HepG2 (cell line): ENCODE measurements around the gene AHCYL2. TPM values are rescaled to one million over a fixed set of nuclear protein-coding genes. Genes with fewer than 3 reads are reported as not detected.
A peak's percentile ranks its signal among the peaks of the same experiment; 100 is the strongest.

Experiments used
- ATAC-seq: fragments of 200-7000 bp; cut with Tn5 transposase; 3 replicates; pipeline ENCODE4 v1.9.1; 2020; ENCODE audit warnings: mild to moderate bottlenecking, moderate library complexity
- BruUV-seq: library from RNA; stranded (reverse); fragments of 400-500 nt; replicated peaks from 2 replicates; lab custom pipeline; 2021; lab: Mats Ljungman, UMichigan
- CTCF ChIA-PET: fragments of 300-600 bp; formaldehyde crosslinking; extraction: SDS; loops from one replicate; lab custom pipeline; 2021; ENCODE audit warnings: low total read pairs, inconsistent platforms, low intra/inter-chr PET ratio; lab: Yijun Ruan, JAX
- POLR2A ChIA-PET: fragments of 350-600 bp; sonication (Branson Sonifier 250); formaldehyde crosslinking; loops from one replicate; lab custom pipeline; 2020; ENCODE audit warnings: antibody characterized with exemption, inconsistent platforms; lab: Yijun Ruan, JAX
- DNase-seq: peaks from one replicate; pipeline ENCODE4 v3.0.0-alpha.2; 2015; ENCODE audit warnings: low spot score
- FAIRE-seq: peaks from 3 replicates; lab custom pipeline; 2011; peaks lifted over from hg19 to GRCh38; lab: Jason Lieb, UNC
- H2AFZ ChIP-seq: one replicate; pipeline ENCODE4 v1.6.1; 2011; ENCODE audit warnings: low read length, inconsistent platforms
- H3K27ac ChIP-seq: fragments of 300-600 bp; 3 replicates; pipeline ENCODE4 v1.8.0; 2011; ENCODE audit warnings: mixed run types, mild to moderate bottlenecking, mixed read lengths, low read length, inconsistent platforms; ENCODE audit not compliant: insufficient read depth; ENCODE audit errors: extremely low read length
- H3K27me3 ChIP-seq, 2 experiments: fragments of 200-600 bp in 1 of 2; 2 replicates in 1 of 2; 3 replicates in 1 of 2; pipeline versions ENCODE4 v1.6.0 to v1.8.0; 2011; ENCODE audit warnings: low read length in 2 of 2, mild to moderate bottlenecking in 2 of 2, moderate library complexity in 2 of 2, inconsistent platforms in 1 of 2; ENCODE audit not compliant: insufficient read depth in 2 of 2, control insufficient read depth in 1 of 2
- H3K36me3 ChIP-seq, 2 experiments: fragments of 200-600 bp in 1 of 2; replicated peaks in 1 of 2; 2 replicates in 1 of 2; 3 replicates in 1 of 2; pipeline versions ENCODE4 v1.5.1 to v1.8.0; 2011; ENCODE audit warnings: low read length in 2 of 2, inconsistent platforms in 1 of 2; ENCODE audit not compliant: insufficient read depth in 2 of 2, control insufficient read depth in 1 of 2
- H3K4me1 ChIP-seq: 2 replicates; pipeline ENCODE4 v1.5.1; 2012; ENCODE audit warnings: low read length, inconsistent platforms; ENCODE audit not compliant: insufficient read depth
- H3K4me2 ChIP-seq: 2 replicates; pipeline ENCODE4 v1.6.0; 2011; ENCODE audit warnings: low read depth, low read length, inconsistent platforms
- H3K4me3 ChIP-seq, 3 experiments: fragments of 200-600 bp in 1 of 3; sonication (generic), shearing (Covaris generic) in 1 of 3; replicated peaks in 1 of 3; 2 replicates each; pipeline ENCODE4 v1.5.1; 2011 to 2016; ENCODE audit warnings: low read length in 3 of 3, inconsistent platforms in 2 of 3, low read depth in 2 of 3, mild to moderate bottlenecking in 2 of 3, control low read depth in 1 of 3, mixed read lengths in 1 of 3; ENCODE audit not compliant: insufficient read depth in 1 of 3
- H3K79me2 ChIP-seq: one replicate; pipeline ENCODE4 v1.6.1; 2011; ENCODE audit warnings: low read length, inconsistent platforms; ENCODE audit not compliant: insufficient read depth
- H3K9ac ChIP-seq: 2 replicates; pipeline ENCODE4 v1.6.0; 2011; ENCODE audit warnings: mild to moderate bottlenecking, low read depth, low read length, inconsistent platforms; ENCODE audit not compliant: insufficient read depth
- H3K9me3 ChIP-seq: 2 replicates; pipeline ENCODE4 v1.5.1; 2012; ENCODE audit warnings: mild to moderate bottlenecking, low read length
- H4K20me1 ChIP-seq: 2 replicates; pipeline ENCODE4 v1.6.0; 2011; ENCODE audit warnings: inconsistent platforms, mild to moderate bottlenecking, low read length, moderate library complexity; ENCODE audit not compliant: insufficient read depth
- AKAP8 ChIP-seq: sonication (generic); formaldehyde crosslinking; IDR thresholded peaks from 2 replicates; pipeline ENCODE4 v1.5.1; 2020; ENCODE audit warnings: mild to moderate bottlenecking, missing genetic modification reagents
- ARNT ChIP-seq: fragments of 450-650 bp; IDR thresholded peaks from 2 replicates; pipeline ENCODE4 v1.6.1; 2017
- ETV6 ChIP-seq: sonication (generic); formaldehyde crosslinking; conservative IDR thresholded peaks from 2 replicates; pipeline ENCODE4 v1.4.0; 2020; ENCODE audit warnings: missing genetic modification reagents
- HCFC1 ChIP-seq: fragments of 150-350 bp; IDR thresholded peaks from 2 replicates; pipeline ENCODE4 v1.6.1; 2014; ENCODE audit warnings: low read depth, low read length
- KLF6 ChIP-seq: IDR thresholded peaks from 2 replicates; pipeline ENCODE4 v1.8.0; 2016; ENCODE audit warnings: missing biosample characterization, missing genetic modification reagents
- MTF2 ChIP-seq: sonication (generic); formaldehyde crosslinking; IDR thresholded peaks from 2 replicates; pipeline ENCODE4 v1.5.0; 2020; ENCODE audit warnings: missing genetic modification reagents, borderline replicate concordance
- MXI1 ChIP-seq: IDR thresholded peaks from 3 replicates; pipeline ENCODE4 v1.6.1; 2012; ENCODE audit warnings: low read depth, low read length, inconsistent platforms, borderline replicate concordance
- MZF1 ChIP-seq: sonication (generic); formaldehyde crosslinking; IDR thresholded peaks from 2 replicates; pipeline ENCODE4 v1.8.1; 2023; ENCODE audit warnings: mild to moderate bottlenecking, missing genetic modification reagents, borderline replicate concordance
- PAF1 ChIP-seq: IDR thresholded peaks from 2 replicates; pipeline ENCODE4 v1.6.1; 2016; ENCODE audit warnings: missing genetic modification reagents, missing compliant biosample characterization
- SMC3 ChIP-seq: IDR thresholded peaks from 2 replicates; pipeline ENCODE4 v1.6.1; 2011; ENCODE audit warnings: low read length, improper control_type of control experiment
- SRSF4 ChIP-seq: fragments of 200-400 bp; formaldehyde crosslinking; IDR thresholded peaks from one replicate; pipeline ENCODE4 v1.6.1; 2018; ENCODE audit warnings: mild to moderate bottlenecking, low read depth, low read length, moderate library complexity; ENCODE audit not compliant: poor library complexity, severe bottlenecking
- U2AF2 ChIP-seq: fragments of 200-400 bp; formaldehyde crosslinking; IDR thresholded peaks from 2 replicates; pipeline ENCODE4 v1.6.1; 2017; ENCODE audit warnings: low read depth, mild to moderate bottlenecking, low read length
- ZBTB1 ChIP-seq: sonication (generic); formaldehyde crosslinking; IDR thresholded peaks from 2 replicates; pipeline ENCODE4 v1.4.0; 2020; ENCODE audit warnings: missing genetic modification reagents, borderline replicate concordance
- ZFX ChIP-seq: sonication (generic); formaldehyde crosslinking; IDR thresholded peaks from 2 replicates; pipeline ENCODE4 v1.4.0; 2020; ENCODE audit warnings: mild to moderate bottlenecking, low read depth, missing genetic modification reagents, moderate library complexity
- ZNF501 ChIP-seq: sonication (generic); formaldehyde crosslinking; IDR thresholded peaks from 2 replicates; pipeline ENCODE4 v1.5.1; 2020; ENCODE audit warnings: mild to moderate bottlenecking, moderate library complexity, missing genetic modification reagents
- ZNF546 ChIP-seq: sonication (generic); formaldehyde crosslinking; conservative IDR thresholded peaks from 2 replicates; pipeline ENCODE4 v1.8.1; 2023; ENCODE audit warnings: mild to moderate bottlenecking, missing genetic modification reagents
- ZNF570 ChIP-seq: sonication (generic); formaldehyde crosslinking; IDR thresholded peaks from 2 replicates; pipeline ENCODE4 v1.4.0; 2020; ENCODE audit warnings: mild to moderate bottlenecking, missing genetic modification reagents, borderline replicate concordance
- ZNF577 ChIP-seq: sonication (generic); formaldehyde crosslinking; IDR thresholded peaks from 2 replicates; pipeline ENCODE4 v1.4.0; 2020; ENCODE audit warnings: mild to moderate bottlenecking, low read depth, missing genetic modification reagents, borderline replicate concordance
- ZNF83 ChIP-seq: sonication (generic); formaldehyde crosslinking; IDR thresholded peaks from 2 replicates; pipeline ENCODE4 v1.4.0; 2020; ENCODE audit warnings: missing genetic modification reagents, mild to moderate bottlenecking, borderline replicate concordance
- ZNF883 ChIP-seq: sonication (generic); formaldehyde crosslinking; IDR thresholded peaks from 2 replicates; pipeline ENCODE4 v1.5.1; 2020; ENCODE audit warnings: mild to moderate bottlenecking, missing genetic modification reagents; ENCODE audit errors: not compliant biosample characterization
- WGBS: methylation state at CpG from one replicate; pipeline ENCODE4 v1.1.6; 2017; ENCODE audit warnings: low lambda C conversion rate; 5-methylcytosine and 5-hydroxymethylcytosine counted together
- in situ Hi-C: cut with HindIII; loops from 2 replicates; pipeline ENCODE4 v1.10.0; 2017; ENCODE audit warnings: low pct_unique_long_range_greater_than_20kb; ENCODE audit not compliant: extremely low pct_ligation_motif_present
- intact Hi-C: fragments of 100-400 bp; cut with micrococcal nuclease; formaldehyde crosslinking; loops from one replicate; pipeline ENCODE4 v1.10.0; 2022; ENCODE audit not compliant: unreplicated experiment
- polyA plus RNA-seq, 8 experiments: library from polyadenylated mRNA; depleted of rRNA in 3 of 8; stranded (reverse) in 7 of 8; unstranded in 1 of 8; fragments of >200 nt; fragmentation: Illumina TruSeq in 4 of 8; extraction: Trizol in 4 of 8; gene quantifications; 2 replicates each; pipeline versions ENCODE4 v1.2.1 to v1.2.3, GENCODE V29; 2011 to 2016; ENCODE audit warnings: low read depth in 4 of 8, missing spikeins in 1 of 8, mixed read lengths in 1 of 8; ENCODE audit not compliant: insufficient read depth in 1 of 8
- total RNA-seq, 5 experiments: library from RNA; depleted of rRNA; stranded (reverse); fragments of >200 nt; fragmentation: Illumina TruSeq; extraction: Trizol; gene quantifications; 2 replicates each; pipeline ENCODE4 v1.2.3, GENCODE V29; 2016; ENCODE audit warnings: low read depth in 1 of 5
- TF ChIP-seq, protein P1 (sequence below): sonication (generic); formaldehyde crosslinking; IDR thresholded peaks from 2 replicates; pipeline ENCODE4 v1.9.0; 2021; ENCODE audit warnings: missing genetic modification reagents, borderline replicate concordance
- TF ChIP-seq, protein P2 (sequence below): IDR thresholded peaks from 2 replicates; pipeline ENCODE4 v1.6.1; 2016; ENCODE audit warnings: missing biosample characterization, missing genetic modification reagents, low read depth
- TF ChIP-seq, protein P3 (sequence below): sonication (generic); formaldehyde crosslinking; IDR thresholded peaks from 2 replicates; pipeline ENCODE4 v1.4.0; 2020; ENCODE audit warnings: mild to moderate bottlenecking, missing genetic modification reagents

The AHCYL2 gene
- total and polyA plus RNA-seq, 2 of the 13 experiments (the other 11 are each of a cell fraction or from before 2014, with no cell fraction given) = 9.5 to 14.7 TPM

- H2AFZ ChIP-seq = no peak overlapping the region
- WGBS = 62% methylated on average over 8 of the region's 11 CpGs
- peak; percentile 85 for FAIRE-seq
- peak; percentile 19; the same call in 1 of the 2 replicates for TF ChIP-seq ZNF501 (CRISPR knock-in tag)
- no peak for TF ChIP-seq ZNF83
- no peak for TF ChIP-seq MZF1 (CRISPR knock-in tag)
- TF ChIP-seq MXI1 = no peak
- TF ChIP-seq ETV6 (CRISPR knock-in tag) = no peak
- no peak for TF ChIP-seq ARNT
- no peak for TF ChIP-seq U2AF2
- TF ChIP-seq SRSF4 = no peak
- TF ChIP-seq, protein P1, sequence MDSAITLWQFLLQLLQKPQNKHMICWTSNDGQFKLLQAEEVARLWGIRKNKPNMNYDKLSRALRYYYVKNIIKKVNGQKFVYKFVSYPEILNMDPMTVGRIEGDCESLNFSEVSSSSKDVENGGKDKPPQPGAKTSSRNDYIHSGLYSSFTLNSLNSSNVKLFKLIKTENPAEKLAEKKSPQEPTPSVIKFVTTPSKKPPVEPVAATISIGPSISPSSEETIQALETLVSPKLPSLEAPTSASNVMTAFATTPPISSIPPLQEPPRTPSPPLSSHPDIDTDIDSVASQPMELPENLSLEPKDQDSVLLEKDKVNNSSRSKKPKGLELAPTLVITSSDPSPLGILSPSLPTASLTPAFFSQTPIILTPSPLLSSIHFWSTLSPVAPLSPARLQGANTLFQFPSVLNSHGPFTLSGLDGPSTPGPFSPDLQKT (CRISPR knock-in tag) = no peak
- TF ChIP-seq SMC3 = peak; percentile 85
- no peak for TF ChIP-seq KLF6 (CRISPR knock-in tag)
- no peak for TF ChIP-seq AKAP8 (CRISPR knock-in tag)
- TF ChIP-seq ZBTB1 (CRISPR knock-in tag) = no peak
- peak; percentile 24; the same call in 1 of the 2 replicates for TF ChIP-seq ZFX (CRISPR knock-in tag)
- TF ChIP-seq HCFC1 = no peak
- TF ChIP-seq ZNF546 = no peak
- TF ChIP-seq ZNF883 (CRISPR knock-in tag) = no peak
- TF ChIP-seq PAF1 (CRISPR knock-in tag) = no peak
- TF ChIP-seq, protein P2, sequence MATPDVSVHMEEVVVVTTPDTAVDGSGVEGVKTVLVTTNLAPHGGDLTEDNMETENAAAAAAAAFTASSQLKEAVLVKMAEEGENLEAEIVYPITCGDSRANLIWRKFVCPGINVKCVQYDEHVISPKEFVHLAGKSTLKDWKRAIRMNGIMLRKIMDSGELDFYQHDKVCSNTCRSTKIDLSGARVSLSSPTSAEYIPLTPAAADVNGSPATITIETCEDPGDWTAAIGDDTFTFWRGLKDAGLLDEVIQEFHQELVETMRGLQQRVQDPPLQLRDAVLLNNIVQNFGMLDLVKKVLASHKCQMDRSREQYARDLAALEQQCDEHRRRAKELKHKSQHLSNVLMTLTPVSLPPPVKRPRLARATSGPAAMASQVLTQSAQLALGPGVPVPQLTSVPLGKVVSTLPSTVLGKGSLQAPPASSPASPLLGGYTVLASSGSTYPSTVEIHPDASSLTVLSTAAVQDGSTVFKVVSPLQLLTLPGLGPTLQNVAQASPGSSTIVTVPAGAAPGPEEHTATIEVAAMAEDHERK (CRISPR knock-in tag) = no peak
- no peak for TF ChIP-seq ZNF577
- TF ChIP-seq MTF2 (CRISPR knock-in tag) = no peak
- TF ChIP-seq ZNF570 (CRISPR knock-in tag) = no peak
- TF ChIP-seq, protein P3, sequence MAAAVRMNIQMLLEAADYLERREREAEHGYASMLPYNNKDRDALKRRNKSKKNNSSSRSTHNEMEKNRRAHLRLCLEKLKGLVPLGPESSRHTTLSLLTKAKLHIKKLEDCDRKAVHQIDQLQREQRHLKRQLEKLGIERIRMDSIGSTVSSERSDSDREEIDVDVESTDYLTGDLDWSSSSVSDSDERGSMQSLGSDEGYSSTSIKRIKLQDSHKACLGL (CRISPR knock-in tag) = no peak
Observed at GRCh38 chr7:129367700-129368388, 143.0 kb downstream of the AHCYL2 start.

More at GRCh38 chr7:129367700-129368388, 143.0 kb downstream of the AHCYL2 start:
- no TSS peak for BruUV-seq
- POLR2A ChIA-PET = interaction anchor here (1.0 kb wide), 1 partner anchor 66 kb away, joined by 3 read pairs; the partner anchor contains the start of gene STRIP2
- H3K9ac ChIP-seq = no peak overlapping the region
- H3K4me1 ChIP-seq = no peaks in the 10 kb centered on the region
- intact Hi-C loops = loop anchor here (1.0 to 10.0 kb wide), 3 partner anchors 104 to 277 kb away; no protein-coding TSS in a partner anchor
- ATAC-seq (peak; percentile 97), DNase-seq (peak; percentile 36)
- CTCF ChIA-PET = interaction anchor here (1.5 to 1.8 kb wide), 3 partner anchors 104 to 276 kb away, joined by 6 to 21 read pairs (median 14); no protein-coding TSS in a partner anchor
- in situ Hi-C loops = loop anchor here (5.0 to 25.0 kb wide), 2 partner anchors 94 to 269 kb away; no protein-coding TSS in a partner anchor
- no peak overlapping the region for H3K4me2 ChIP-seq
- H3K27ac ChIP-seq = no peak overlapping the region
- no peaks in the 10 kb centered on the region for H3K27me3 ChIP-seq
- no peaks in the 10 kb centered on the region for H3K79me2 ChIP-seq
- H3K36me3 ChIP-seq = no peaks in the 10 kb centered on the region
- no peaks in the 10 kb centered on the region for H3K9me3 ChIP-seq
- no peaks in the 10 kb centered on the region for H4K20me1 ChIP-seq
- no peak overlapping the region for H3K4me3 ChIP-seq
